HG02943 (cell line): ENCODE data around the gene CYP2W1.
"Not testable (repeated sequence)": the region's sequence is repeated elsewhere in the genome, so short reads cannot be mapped to it uniquely, and the experiment has no call there.

ENCODE experiments used
- ATAC-seq: cut with Tn5 transposase; IDR thresholded peaks from one replicate; pipeline ENCODE4 v1.9.1; 2021; ENCODE audit warnings: mild to moderate bottlenecking, low read depth, moderate library complexity; ENCODE audit not compliant: unreplicated experiment

The CYP2W1 gene

GRCh38 chr7:992709-993607 lies 10.0 kb downstream of the CYP2W1 start:
- peak; percentile 85 for ATAC-seq

- ATAC-seq, result no peak
These were observed 11.8 kb downstream of the CYP2W1 start for GRCh38 chr7:994592-995308.

GRCh38 chr7:995571-995970 lies 12.6 kb downstream of the CYP2W1 start:
- ATAC-seq, result no peak

- no peak for ATAC-seq
These were observed 13.3 kb downstream of the CYP2W1 start for GRCh38 chr7:996079-996872.

GRCh38 chr7:997404-998395 lies 14.7 kb downstream of the CYP2W1 start:
- no peak for ATAC-seq

- no peak for ATAC-seq
These were observed 16.3 kb downstream of the CYP2W1 start for GRCh38 chr7:999149-999879.

GRCh38 chr7:999941-1000935 lies 17.3 kb downstream of the CYP2W1 start:
- no peak for ATAC-seq

GRCh38 chr7:1001069-1001770 lies 18.2 kb downstream of the CYP2W1 start:
- ATAC-seq, result not testable (repeated sequence)

- not testable (repeated sequence) for ATAC-seq
These were observed 19.0 kb downstream of the CYP2W1 start for GRCh38 chr7:1002026-1002425.

GRCh38 chr7:1002445-1002844 lies 19.5 kb downstream of the CYP2W1 start:
- ATAC-seq, result not testable (repeated sequence)

GRCh38 chr7:1004018-1004852 lies 21.3 kb downstream of the CYP2W1 start:
- no peak for ATAC-seq

GRCh38 chr7:1005303-1005702 lies 22.3 kb downstream of the CYP2W1 start:
- no peak for ATAC-seq

- no peak for ATAC-seq
These were observed 24.9 kb downstream of the CYP2W1 start for GRCh38 chr7:1007901-1008300.

GRCh38 chr7:1008733-1009363 lies 25.9 kb downstream of the CYP2W1 start:
- ATAC-seq, result no peak

GRCh38 chr7:1009747-1010146 lies 26.8 kb downstream of the CYP2W1 start:
- no peak for ATAC-seq

- no peak for ATAC-seq
These were observed 27.2 kb downstream of the CYP2W1 start for GRCh38 chr7:1010226-1010625.
